Common myeloid progenitor, CD34-positive (primary cell): Measurements from ENCODE around the gene PLEKHB1.
A peak's percentile ranks its signal among the peaks of the same experiment; 100 is the strongest.

Source experiments
- CTCF ChIA-PET: fragments of 350-600 bp; sonication (Branson Sonifier 250); formaldehyde crosslinking; loops from one replicate; lab custom pipeline; 2021; ENCODE audit warnings: antibody characterized with exemption; lab: Charles Lee
- POLR2A ChIA-PET: fragments of 350-600 bp; sonication (Branson Sonifier 250); formaldehyde crosslinking; loops from one replicate; lab custom pipeline; 2021; ENCODE audit warnings: antibody characterized with exemption; lab: Charles Lee
- DNase-seq, 3 donors: peaks; one replicate each; pipeline versions ENCODE4 v3.0.0 to v3.0.0-alpha.2; 2013
- H3K27ac ChIP-seq, 2 experiments: 1 replicate in 1 of 2; 2 replicates in 1 of 2; pipeline ENCODE4 v1.7.0; 2013; ENCODE audit warnings: inconsistent platforms in 2 of 2, low read length in 2 of 2, mild to moderate bottlenecking in 2 of 2, low read depth in 1 of 2, moderate library complexity in 1 of 2; ENCODE audit not compliant: severe bottlenecking in 2 of 2, insufficient read depth in 1 of 2, poor library complexity in 1 of 2
- H3K27me3 ChIP-seq, 5 experiments: replicated peaks in 2 of 5; 1 replicate in 3 of 5; 2 replicates in 2 of 5; pipeline versions ENCODE4 v1.6.1 to v1.7.0; 2013; ENCODE audit warnings: low read length in 4 of 5, mild to moderate bottlenecking in 2 of 5, moderate library complexity in 2 of 5, inconsistent platforms in 1 of 5; ENCODE audit not compliant: insufficient read depth in 5 of 5, control insufficient read depth in 4 of 5
- H3K36me3 ChIP-seq, 4 experiments: 1 replicate in 2 of 4; 2 replicates in 2 of 4; pipeline versions ENCODE4 v1.6.1 to v1.7.0; 2013; ENCODE audit warnings: low read length in 3 of 4, control low read depth in 1 of 4, mild to moderate bottlenecking in 1 of 4; ENCODE audit not compliant: control insufficient read depth in 4 of 4, insufficient read depth in 4 of 4
- H3K4me1 ChIP-seq, 4 experiments: 1 replicate in 3 of 4; 2 replicates in 1 of 4; pipeline versions ENCODE4 v1.6.1 to v1.7.1; 2013; ENCODE audit warnings: low read length in 3 of 4, mild to moderate bottlenecking in 3 of 4, control low read depth in 1 of 4, inconsistent platforms in 1 of 4, moderate library complexity in 1 of 4; ENCODE audit not compliant: control insufficient read depth in 4 of 4, insufficient read depth in 4 of 4; ENCODE audit errors: control extremely low read depth in 1 of 4
- H3K4me3 ChIP-seq, 7 experiments: 1 replicate in 4 of 7; 2 replicates in 3 of 7; pipeline versions ENCODE4 v1.5.1 to v1.7.0; 2013; ENCODE audit warnings: mild to moderate bottlenecking in 7 of 7, low read length in 6 of 7, moderate library complexity in 6 of 7, inconsistent platforms in 2 of 7, low read depth in 2 of 7, control low read depth in 1 of 7; ENCODE audit not compliant: insufficient read depth in 4 of 7, control insufficient read depth in 1 of 7; ENCODE audit errors: extremely low read depth in 1 of 7
- H3K9me3 ChIP-seq, 5 experiments: 1 replicate in 4 of 5; 2 replicates in 1 of 5; pipeline versions ENCODE4 v1.6.1 to v1.7.1; 2013; ENCODE audit warnings: low read length in 4 of 5, mild to moderate bottlenecking in 2 of 5, inconsistent platforms in 1 of 5, low read depth in 1 of 5, moderate library complexity in 1 of 5; ENCODE audit not compliant: control insufficient read depth in 4 of 5, insufficient read depth in 2 of 5; ENCODE audit errors: control extremely low read depth in 1 of 5
- WGBS: methylation state at CpG from one replicate; pipeline ENCODE4 v1.1.5; 2013; ENCODE audit not compliant: insufficient coverage; 5-methylcytosine and 5-hydroxymethylcytosine counted together

PLEKHB1 gene

GRCh38 chr11:73647459-73648100 is 1.2 kb downstream of the PLEKHB1 start:
- Histone ChIP-seq H3K4me3 (peak overlapping the region in 3 of 7 experiments; percentile 35 to 73 (median 52)), H3K4me1 (peaks cover 0 to 12% (median 5%) of the 10 kb centered on the region in 4 experiments), H3K27me3 (peaks cover 0 to 7% (median 0%) of the 10 kb centered on the region in 5 experiments), H3K9me3 (no peaks in the 10 kb centered on the region), H3K27ac (no peak overlapping the region), H3K36me3 (no peaks in the 10 kb centered on the region)
- 18% methylated on average over 20 of the region's 23 CpGs for WGBS
- CTCF ChIA-PET, result interaction anchor here (0.8 to 6.8 kb wide), 5 partner anchors 13 to 240 kb away, joined by 3 to 48 read pairs (median 3); no protein-coding TSS in a partner anchor
- POLR2A ChIA-PET, result no interaction called here
- DNase-seq, result peak; percentile 88 to 92 (median 92)

- Histone ChIP-seq H3K4me1 (peaks cover 0 to 12% (median 5%) of the 10 kb centered on the region in 4 experiments), H3K27ac (no peak overlapping the region), H3K27me3 (peaks cover 0 to 7% (median 0%) of the 10 kb centered on the region in 5 experiments), H3K4me3 (no peak overlapping the region), H3K9me3 (no peaks in the 10 kb centered on the region), H3K36me3 (no peaks in the 10 kb centered on the region)
- ChIA-PET CTCF (interaction anchor here (0.5 to 6.8 kb wide), 4 partner anchors 13 to 908 kb away, joined by 3 to 48 read pairs (median 3); no protein-coding TSS in a partner anchor), POLR2A (no interaction called here)
- no peak for DNase-seq
- WGBS, result over 99% methylated on average over 9 of the region's 9 CpGs
Measured at GRCh38 chr11:73648121-73648520, 1.7 kb downstream of the PLEKHB1 start.

- peaks cover 0 to 7% (median 0%) of the 10 kb centered on the region in 5 experiments for H3K27me3 ChIP-seq
Measured at GRCh38 chr11:73648571-73649046, 2.2 kb downstream of the PLEKHB1 start.

GRCh38 chr11:73649206-73649605 is 2.8 kb downstream of the PLEKHB1 start:
- ChIA-PET CTCF (interaction anchor here (6.8 kb wide), 1 partner anchor 12 kb away, joined by 48 read pairs; no protein-coding TSS in a partner anchor), POLR2A (no interaction called here)
- no peak for DNase-seq
- H3K27me3 ChIP-seq, result peaks cover 0 to 7% (median 0%) of the 10 kb centered on the region in 5 experiments
- no peaks in the 10 kb centered on the region for H3K36me3 ChIP-seq
- H3K27ac ChIP-seq, result no peak overlapping the region
- H3K9me3 ChIP-seq, result no peaks in the 10 kb centered on the region
- H3K4me1 ChIP-seq, result peaks cover 0 to 12% (median 5%) of the 10 kb centered on the region in 4 experiments
- H3K4me3 ChIP-seq, result no peak overlapping the region
- 91% methylated on average over 9 of the region's 9 CpGs for WGBS

More at GRCh38 chr11:73648571-73649046, 2.2 kb downstream of the PLEKHB1 start:
- Histone ChIP-seq H3K27ac (no peak overlapping the region), H3K4me3 (no peak overlapping the region), H3K9me3 (no peaks in the 10 kb centered on the region), H3K4me1 (peaks cover 0 to 12% (median 5%) of the 10 kb centered on the region in 4 experiments), H3K36me3 (no peaks in the 10 kb centered on the region)
- POLR2A ChIA-PET, result no interaction called here
- DNase-seq, result no peak
- 91% methylated on average over 6 of the region's 8 CpGs for WGBS
- CTCF ChIA-PET, result interaction anchor here (0.5 to 6.8 kb wide), 4 partner anchors 12 to 907 kb away, joined by 3 to 48 read pairs (median 3); no protein-coding TSS in a partner anchor

GRCh38 chr11:73650400-73650799 is 4.0 kb downstream of the PLEKHB1 start:
- 97% methylated on average over 14 of the region's 14 CpGs for WGBS
- Histone ChIP-seq H3K9me3 (no peaks in the 10 kb centered on the region), H3K27me3 (peaks cover 0 to 7% (median 0%) of the 10 kb centered on the region in 5 experiments), H3K27ac (no peak overlapping the region), H3K4me1 (peaks cover 0 to 11% (median 4%) of the 10 kb centered on the region in 4 experiments), H3K36me3 (no peaks in the 10 kb centered on the region), H3K4me3 (no peak overlapping the region)
- ChIA-PET CTCF (interaction anchor here (0.7 to 6.8 kb wide), 2 partner anchors 10 to 22 kb away, joined by 3 to 48 read pairs; no protein-coding TSS in a partner anchor), POLR2A (no interaction called here)
- DNase-seq, result no peak

GRCh38 chr11:73651252-73651651 is 4.9 kb downstream of the PLEKHB1 start:
- Histone ChIP-seq H3K9me3 (no peaks in the 10 kb centered on the region), H3K27me3 (peaks cover 0 to 1% (median 0%) of the 10 kb centered on the region in 5 experiments), H3K4me1 (peaks cover 0 to 9% (median 2%) of the 10 kb centered on the region in 4 experiments), H3K27ac (no peak overlapping the region), H3K4me3 (no peak overlapping the region), H3K36me3 (no peaks in the 10 kb centered on the region)
- POLR2A ChIA-PET, result no interaction called here
- 100% methylated on average over 4 of the region's 5 CpGs for WGBS
- CTCF ChIA-PET, result interaction anchor here (0.7 to 6.8 kb wide), 2 partner anchors 10 to 23 kb away, joined by 3 to 48 read pairs; no protein-coding TSS in a partner anchor
- DNase-seq, result no peak

GRCh38 chr11:73651661-73652045 is 5.3 kb downstream of the PLEKHB1 start:
- Histone ChIP-seq H3K27me3 (peaks cover 0 to 1% (median 0%) of the 10 kb centered on the region in 5 experiments), H3K4me1 (peaks cover 0 to 9% (median 2%) of the 10 kb centered on the region in 4 experiments), H3K9me3 (no peaks in the 10 kb centered on the region), H3K27ac (no peak overlapping the region), H3K36me3 (no peaks in the 10 kb centered on the region), H3K4me3 (no peak overlapping the region)
- DNase-seq, result no peak
- ChIA-PET POLR2A (no interaction called here), CTCF (interaction anchor here (6.8 kb wide), 1 partner anchor 9 kb away, joined by 48 read pairs; no protein-coding TSS in a partner anchor)
- WGBS, result 98% methylated on average over 9 of the region's 9 CpGs
